Mesendoderm (in vitro differentiated cells): ENCODE measurements around the gene BTN3A1.
"Not testable (repeated sequence)": the region's sequence is repeated elsewhere in the genome, so short reads cannot be mapped to it uniquely, and the experiment has no call there.

ENCODE experiments used
- DNase-seq: peaks from one replicate; pipeline ENCODE4 v3.0.0; 2013
- H2AK5ac ChIP-seq: 2 replicates; pipeline ENCODE4 v1.6.1; 2013; ENCODE audit warnings: low read length, inconsistent platforms
- H2BK120ac ChIP-seq: 2 replicates; pipeline ENCODE4 v1.6.1; 2013; ENCODE audit warnings: low read depth, mild to moderate bottlenecking, low read length, moderate library complexity, mixed read lengths
- H2BK15ac ChIP-seq: replicated peaks from 2 replicates; pipeline ENCODE4 v1.6.1; 2013; ENCODE audit warnings: low read depth, mild to moderate bottlenecking, moderate library complexity
- H2BK5ac ChIP-seq: 2 replicates; pipeline ENCODE4 v1.6.1; 2013; ENCODE audit warnings: low read length, inconsistent platforms
- H3K18ac ChIP-seq: 2 replicates; pipeline ENCODE4 v1.6.1; 2013; ENCODE audit warnings: mild to moderate bottlenecking, low read length, mixed read lengths
- H3K23ac ChIP-seq: one replicate; pipeline ENCODE4 v1.6.1; 2013; ENCODE audit warnings: low read length
- H3K27ac ChIP-seq: 2 replicates; pipeline ENCODE4 v1.5.1; 2013; ENCODE audit warnings: low read depth, mild to moderate bottlenecking, inconsistent platforms, low read length, moderate library complexity
- H3K27me3 ChIP-seq: 2 replicates; pipeline ENCODE4 v1.6.1; 2013; ENCODE audit warnings: low read length, control low read depth, mild to moderate bottlenecking, inconsistent platforms; ENCODE audit not compliant: insufficient read depth, poor library complexity
- H3K36me3 ChIP-seq: 2 replicates; pipeline ENCODE4 v1.6.1; 2013; ENCODE audit warnings: low read length, inconsistent platforms; ENCODE audit not compliant: control insufficient read depth, insufficient read depth
- H3K4ac ChIP-seq: one replicate; pipeline ENCODE4 v1.6.1; 2013; ENCODE audit warnings: low read depth, mild to moderate bottlenecking, low read length, moderate library complexity
- H3K4me1 ChIP-seq: 2 replicates; pipeline ENCODE4 v1.6.1; 2013; ENCODE audit warnings: low read depth, low read length, inconsistent platforms; ENCODE audit not compliant: control insufficient read depth
- H3K4me2 ChIP-seq: 2 replicates; pipeline ENCODE4 v1.6.1; 2013; ENCODE audit warnings: low read length
- H3K4me3 ChIP-seq: 2 replicates; pipeline ENCODE4 v1.5.1; 2013; ENCODE audit warnings: mild to moderate bottlenecking, low read length
- H3K56ac ChIP-seq: one replicate; pipeline ENCODE4 v1.6.1; 2013; ENCODE audit warnings: low read length
- H3K79me1 ChIP-seq: 2 replicates; pipeline ENCODE4 v1.6.1; 2013; ENCODE audit warnings: low read length, inconsistent platforms
- H3K79me2 ChIP-seq: 2 replicates; pipeline ENCODE4 v1.6.1; 2013; ENCODE audit warnings: mild to moderate bottlenecking, low read length; ENCODE audit not compliant: control insufficient read depth, insufficient read depth
- H3K9ac ChIP-seq: 2 replicates; pipeline ENCODE4 v1.6.1; 2013; ENCODE audit warnings: low read length, inconsistent platforms
- H4K5ac ChIP-seq: one replicate; pipeline ENCODE4 v1.6.1; 2013; ENCODE audit warnings: low read length
- H4K8ac ChIP-seq: one replicate; pipeline ENCODE4 v1.6.1; 2013; ENCODE audit warnings: low read depth, mild to moderate bottlenecking, control low read depth, low read length, moderate library complexity
- WGBS: extraction: QIAGEN DNeasy Blood & Tissue Kit; methylation state at CpG from one replicate; pipeline ENCODE4 v1.1.7; 2013; ENCODE audit warnings: low lambda C conversion rate, missing lambda C conversion rate; ENCODE audit not compliant: insufficient coverage; ENCODE audit errors: extremely low coverage; 5-methylcytosine and 5-hydroxymethylcytosine counted together

Gene BTN3A1

GRCh38 chr6:26431258-26432172, 29.4 kb downstream of the BTN3A1 start:
- no peak overlapping the region for H3K4me2 ChIP-seq
- no peak overlapping the region for H2BK15ac ChIP-seq
- H3K4me1 ChIP-seq: no peaks in the 10 kb centered on the region
- no peaks in the 10 kb centered on the region for H3K79me1 ChIP-seq
- no peak overlapping the region for H3K23ac ChIP-seq
- H3K18ac ChIP-seq: no peak overlapping the region
- H3K4me3 ChIP-seq: no peak overlapping the region
- H2BK5ac ChIP-seq: no peak overlapping the region
- no CpG with 5 or more reads among the region's 6 CpGs for WGBS
- H2BK120ac ChIP-seq: no peak overlapping the region
- no peak overlapping the region for H2AK5ac ChIP-seq
- H3K79me2 ChIP-seq: no peaks in the 10 kb centered on the region
- no peaks in the 10 kb centered on the region for H3K36me3 ChIP-seq
- no peak overlapping the region for H3K9ac ChIP-seq
- H4K5ac ChIP-seq: no peak overlapping the region
- H3K4ac ChIP-seq: no peak overlapping the region
- no peak overlapping the region for H4K8ac ChIP-seq
- H3K27me3 ChIP-seq: no peaks in the 10 kb centered on the region
- H3K27ac ChIP-seq: no peak overlapping the region
- DNase-seq: no peak
- H3K56ac ChIP-seq: no peak overlapping the region

- H2BK120ac ChIP-seq: no peak overlapping the region
- H3K27me3 ChIP-seq: no peaks in the 10 kb centered on the region
- no peak for DNase-seq
Observed at GRCh38 chr6:26432627-26433201, 30.6 kb downstream of the BTN3A1 start.

DNA sequence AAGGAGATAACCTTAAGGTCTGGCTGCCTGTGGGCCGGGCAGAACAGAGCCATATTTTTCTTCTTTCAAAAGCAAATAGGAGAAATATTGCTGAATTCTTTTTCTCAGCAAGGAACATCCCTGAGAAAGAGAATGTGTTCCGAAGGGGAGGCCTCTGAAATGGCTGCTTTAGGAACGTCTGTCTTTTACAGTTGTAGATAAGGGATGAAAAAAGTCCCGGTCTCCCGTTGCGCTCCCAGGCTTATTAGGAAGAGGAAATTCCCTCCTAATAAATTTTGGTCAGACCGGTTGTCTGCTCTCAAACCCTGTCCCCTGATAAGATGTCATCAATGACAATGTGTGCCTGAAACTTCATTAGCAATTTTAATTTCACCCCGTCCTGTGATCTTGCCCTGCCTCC, 31.6 kb downstream of the BTN3A1 start:
- not testable (repeated sequence) for H4K5ac ChIP-seq, H2BK15ac ChIP-seq, H3K23ac ChIP-seq, H3K4me3 ChIP-seq, H3K56ac ChIP-seq, H3K4me1 ChIP-seq, DNase-seq, H2BK120ac ChIP-seq, H3K79me1 ChIP-seq, H3K79me2 ChIP-seq, H3K9ac ChIP-seq, H3K27me3 ChIP-seq, H3K36me3 ChIP-seq, H2AK5ac ChIP-seq, H2BK5ac ChIP-seq, H4K8ac ChIP-seq, H3K18ac ChIP-seq, H3K4me2 ChIP-seq, H3K4ac ChIP-seq, H3K27ac ChIP-seq
- no CpG with 5 or more reads among the region's 8 CpGs for WGBS

More at GRCh38 chr6:26432627-26433201, 30.6 kb downstream of the BTN3A1 start:
- no peak overlapping the region for H3K27ac ChIP-seq
- H3K79me1 ChIP-seq: no peaks in the 10 kb centered on the region
- no peak overlapping the region for H3K18ac ChIP-seq
- no peak overlapping the region for H2BK5ac ChIP-seq
- WGBS: no CpG with 5 or more reads among the region's 5 CpGs
- H4K8ac ChIP-seq: no peak overlapping the region
- H3K79me2 ChIP-seq: no peaks in the 10 kb centered on the region
- no peak overlapping the region for H3K23ac ChIP-seq
- H3K4ac ChIP-seq: no peak overlapping the region
- no peak overlapping the region for H2BK15ac ChIP-seq
- no peak overlapping the region for H3K56ac ChIP-seq
- H4K5ac ChIP-seq: no peak overlapping the region
- H3K4me3 ChIP-seq: no peak overlapping the region
- H3K9ac ChIP-seq: no peak overlapping the region
- no peaks in the 10 kb centered on the region for H3K4me1 ChIP-seq
- H3K36me3 ChIP-seq: no peaks in the 10 kb centered on the region
- no peak overlapping the region for H3K4me2 ChIP-seq
- no peak overlapping the region for H2AK5ac ChIP-seq

DNA sequence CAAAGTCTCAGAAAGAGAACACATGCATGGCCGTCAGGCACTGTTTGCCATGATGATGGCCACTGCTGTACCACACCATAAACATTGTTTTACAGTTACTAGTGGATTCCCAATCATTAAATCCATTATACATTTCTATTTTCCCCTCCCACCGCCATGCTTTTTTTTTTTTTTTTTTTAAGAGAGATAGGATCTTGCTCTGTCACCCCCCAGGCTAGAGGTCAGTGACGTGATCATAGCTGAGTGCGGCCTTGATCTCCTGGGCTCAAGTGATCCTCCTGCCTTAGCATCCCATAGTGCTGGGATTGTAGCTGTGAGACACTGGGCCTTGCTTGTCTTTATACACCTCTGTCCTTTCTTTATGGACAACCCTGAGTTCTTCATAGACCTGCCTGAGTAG, 33.9 kb downstream of the BTN3A1 start:
- no peaks in the 10 kb centered on the region for H3K27me3 ChIP-seq
- no peak overlapping the region for H4K8ac ChIP-seq
- H3K27ac ChIP-seq: no peak overlapping the region
- H3K79me2 ChIP-seq: no peaks in the 10 kb centered on the region
- no peak overlapping the region for H2AK5ac ChIP-seq
- H2BK15ac ChIP-seq: no peak overlapping the region
- H3K56ac ChIP-seq: no peak overlapping the region
- H3K4ac ChIP-seq: no peak overlapping the region
- H3K79me1 ChIP-seq: no peaks in the 10 kb centered on the region
- no peak overlapping the region for H3K4me3 ChIP-seq
- H3K23ac ChIP-seq: no peak overlapping the region
- DNase-seq: no peak
- no peak overlapping the region for H3K18ac ChIP-seq
- no peaks in the 10 kb centered on the region for H3K36me3 ChIP-seq
- WGBS: no CpG with 5 or more reads among the region's 4 CpGs
- no peak overlapping the region for H2BK120ac ChIP-seq
- H3K4me2 ChIP-seq: no peak overlapping the region
- no peak overlapping the region for H3K9ac ChIP-seq
- H4K5ac ChIP-seq: no peak overlapping the region
- no peak overlapping the region for H2BK5ac ChIP-seq
- no peaks in the 10 kb centered on the region for H3K4me1 ChIP-seq

GRCh38 chr6:26437550-26437949, 35.5 kb downstream of the BTN3A1 start:
- no peak overlapping the region for H2BK15ac ChIP-seq
- no peak overlapping the region for H3K18ac ChIP-seq
- H4K8ac ChIP-seq: no peak overlapping the region
- H3K4me2 ChIP-seq: no peak overlapping the region
- no peak overlapping the region for H3K9ac ChIP-seq
- DNase-seq: no peak
- no peak overlapping the region for H4K5ac ChIP-seq
- H3K79me2 ChIP-seq: no peaks in the 10 kb centered on the region
- no peak overlapping the region for H3K27ac ChIP-seq
- no peaks in the 10 kb centered on the region for H3K36me3 ChIP-seq
- no CpG with 5 or more reads among the region's 1 CpG for WGBS
- H3K4me1 ChIP-seq: no peaks in the 10 kb centered on the region
- H2BK120ac ChIP-seq: no peak overlapping the region
- no peak overlapping the region for H3K4me3 ChIP-seq
- no peaks in the 10 kb centered on the region for H3K79me1 ChIP-seq
- no peak overlapping the region for H3K56ac ChIP-seq
- H3K27me3 ChIP-seq: no peaks in the 10 kb centered on the region
- no peak overlapping the region for H2BK5ac ChIP-seq
- H3K4ac ChIP-seq: no peak overlapping the region
- H3K23ac ChIP-seq: no peak overlapping the region
- no peak overlapping the region for H2AK5ac ChIP-seq
